Coronary artery (tissue), 2 donors: ENCODE measurements around the gene NCKAP5.
"Not testable (repeated sequence)": the region's sequence is repeated elsewhere in the genome, so short reads cannot be mapped to it uniquely, and the experiment has no call there.

Experiments used
- DNase-seq: peaks from one replicate; pipeline ENCODE4 v3.0.0-alpha.2; 2017; ENCODE audit warnings: low spot score
- H3K27ac ChIP-seq, 2 donors: fragments of 200-600 bp; sonication (generic); one replicate each; pipeline ENCODE4 v1.5.1; 2016 to 2019
- H3K4me3 ChIP-seq: fragments of 200-600 bp; sonication (generic); 2 replicates; pipeline ENCODE4 v1.5.1; 2016; ENCODE audit warnings: mild to moderate bottlenecking, moderate library complexity
- TF ChIP-seq, protein P1 (sequence below): fragments of 200-600 bp; sonication (generic); IDR thresholded peaks from one replicate; pipeline ENCODE4 v1.5.1; 2019; ENCODE audit warnings: antibody characterized with exemption

The NCKAP5 gene

DNA sequence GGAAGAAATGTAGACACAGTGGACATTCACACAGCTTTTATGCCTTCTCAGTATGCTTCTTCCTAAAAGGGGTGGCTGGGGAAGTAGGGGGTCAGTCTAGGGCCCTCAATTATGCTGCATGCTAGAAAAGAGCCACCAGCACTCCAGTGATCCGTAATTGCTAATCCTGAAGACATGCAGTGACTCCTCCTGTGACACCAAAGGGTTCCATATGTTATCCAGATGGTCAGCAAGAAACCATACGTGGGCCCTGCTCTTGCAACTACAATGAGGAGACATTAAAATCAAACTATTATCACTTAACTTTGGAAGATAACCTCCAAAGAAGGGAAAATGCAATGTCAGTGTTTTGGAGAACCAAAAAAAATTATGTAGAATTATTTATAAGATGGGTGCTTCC, 754.8 kb downstream of the NCKAP5 start:
- no peak for DNase-seq
- Histone ChIP-seq H3K27ac (no peak overlapping the region), H3K4me3 (no peak overlapping the region)
- TF ChIP-seq, protein P1, sequence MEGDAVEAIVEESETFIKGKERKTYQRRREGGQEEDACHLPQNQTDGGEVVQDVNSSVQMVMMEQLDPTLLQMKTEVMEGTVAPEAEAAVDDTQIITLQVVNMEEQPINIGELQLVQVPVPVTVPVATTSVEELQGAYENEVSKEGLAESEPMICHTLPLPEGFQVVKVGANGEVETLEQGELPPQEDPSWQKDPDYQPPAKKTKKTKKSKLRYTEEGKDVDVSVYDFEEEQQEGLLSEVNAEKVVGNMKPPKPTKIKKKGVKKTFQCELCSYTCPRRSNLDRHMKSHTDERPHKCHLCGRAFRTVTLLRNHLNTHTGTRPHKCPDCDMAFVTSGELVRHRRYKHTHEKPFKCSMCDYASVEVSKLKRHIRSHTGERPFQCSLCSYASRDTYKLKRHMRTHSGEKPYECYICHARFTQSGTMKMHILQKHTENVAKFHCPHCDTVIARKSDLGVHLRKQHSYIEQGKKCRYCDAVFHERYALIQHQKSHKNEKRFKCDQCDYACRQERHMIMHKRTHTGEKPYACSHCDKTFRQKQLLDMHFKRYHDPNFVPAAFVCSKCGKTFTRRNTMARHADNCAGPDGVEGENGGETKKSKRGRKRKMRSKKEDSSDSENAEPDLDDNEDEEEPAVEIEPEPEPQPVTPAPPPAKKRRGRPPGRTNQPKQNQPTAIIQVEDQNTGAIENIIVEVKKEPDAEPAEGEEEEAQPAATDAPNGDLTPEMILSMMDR = no peak

DNA sequence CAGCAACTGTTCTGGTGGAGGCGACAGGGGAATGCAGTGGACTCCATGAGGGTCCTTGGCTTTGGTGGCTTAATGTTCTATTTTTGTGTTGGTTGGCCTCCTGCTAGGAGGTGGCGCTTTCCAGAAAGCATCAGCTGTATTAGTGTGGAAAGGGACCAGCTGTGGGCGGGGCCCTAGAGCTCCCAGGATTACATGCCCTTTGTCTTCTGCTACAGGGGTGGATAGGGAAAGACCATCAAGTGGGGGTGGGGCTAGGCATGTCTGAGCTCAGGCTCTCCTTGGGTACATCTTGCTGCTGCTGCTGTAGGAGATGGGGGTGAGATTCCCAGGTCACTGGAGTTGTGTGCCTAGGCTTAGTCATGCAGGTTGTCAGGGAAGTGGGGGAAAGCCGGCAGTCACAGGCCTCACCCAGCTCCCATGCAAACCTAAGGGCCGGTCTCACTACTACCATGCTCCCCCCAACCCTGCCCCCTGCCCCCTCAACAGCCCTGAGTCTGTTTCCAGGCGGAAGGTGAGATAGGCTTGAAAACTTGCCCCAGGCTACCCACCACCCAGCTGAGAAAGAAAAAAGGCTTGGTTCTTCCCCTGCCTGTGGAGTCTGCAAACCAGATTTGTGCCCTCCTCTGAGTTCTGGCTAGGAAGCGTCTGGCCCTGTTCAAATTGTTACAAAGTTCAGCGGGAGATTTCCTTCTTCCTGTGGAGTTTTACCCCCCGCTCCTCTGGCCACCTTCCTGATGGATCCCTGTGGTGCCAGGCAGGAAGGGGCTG, 756.9 kb downstream of the NCKAP5 start:
- TF ChIP-seq, protein P1 = no peak
- no peak overlapping the region for H3K4me3 ChIP-seq
- DNase-seq = no peak
- H3K27ac ChIP-seq = no peak overlapping the region

DNA sequence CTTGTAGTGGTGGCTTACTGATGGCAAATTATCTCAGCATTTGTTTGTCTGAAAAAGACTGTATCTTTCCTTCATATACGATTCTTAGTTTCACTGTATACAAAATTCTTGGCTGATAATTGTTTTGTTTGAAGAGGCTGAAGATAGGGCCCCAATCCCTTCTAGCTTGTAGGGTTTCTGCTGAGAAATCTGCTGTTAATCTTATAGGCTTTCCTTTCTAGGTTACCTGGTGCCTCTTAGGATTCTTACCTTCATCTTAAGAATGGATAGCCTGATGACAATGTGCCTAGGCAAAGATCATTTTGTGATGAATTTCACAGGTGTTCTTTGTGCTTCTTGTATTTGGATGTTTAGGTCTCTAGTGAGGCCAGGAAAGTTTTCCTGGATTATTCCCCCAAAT, 758.3 kb downstream of the NCKAP5 start:
- not testable (repeated sequence) for DNase-seq, H3K27ac ChIP-seq, H3K4me3 ChIP-seq

DNA sequence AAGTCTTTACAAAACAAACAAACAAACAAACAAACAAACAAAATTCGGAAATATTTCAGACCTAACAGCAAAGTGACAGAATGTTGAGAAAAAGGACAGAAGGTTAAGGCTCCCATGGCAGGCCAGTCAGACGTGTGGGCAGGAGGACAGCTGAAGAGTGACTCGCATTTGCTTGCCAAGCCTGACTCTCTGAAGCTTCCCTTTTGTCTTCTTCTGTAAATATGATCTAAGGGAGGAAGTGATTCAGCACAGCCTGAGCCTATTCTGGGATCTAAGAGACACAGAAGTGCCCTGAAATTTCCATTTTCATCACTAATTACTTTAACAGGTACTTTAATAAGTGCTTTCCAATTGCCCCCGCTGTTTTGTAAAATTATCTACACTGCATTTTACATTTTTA, 764.2 kb downstream of the NCKAP5 start:
- DNase-seq = no peak

DNA sequence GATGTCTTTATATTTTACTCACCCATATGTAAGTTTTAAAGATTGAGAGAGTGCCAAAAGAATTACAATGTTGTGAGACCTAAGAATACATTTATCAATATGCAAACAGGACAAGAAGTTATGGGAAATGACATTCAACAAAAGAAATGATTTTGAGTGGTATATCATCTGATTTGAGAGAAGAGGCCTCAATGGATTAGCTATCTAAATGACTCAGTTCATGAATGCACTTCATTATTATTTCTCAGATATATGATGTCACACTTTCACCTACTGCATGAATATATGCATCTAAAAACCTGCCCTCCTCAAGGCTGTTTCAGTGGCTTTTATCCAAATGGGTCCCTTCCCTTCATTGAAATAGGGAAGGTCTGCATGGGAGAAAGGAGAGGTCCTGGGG, 769.9 kb downstream of the NCKAP5 start:
- Histone ChIP-seq H3K27ac (no peak overlapping the region), H3K4me3 (no peak overlapping the region)
- TF ChIP-seq, protein P1 = no peak
- no peak for DNase-seq

More for the DNA sequence above, 764.2 kb downstream of the NCKAP5 start:
- TF ChIP-seq, protein P1 = no peak
- H3K4me3 ChIP-seq = no peak overlapping the region
- H3K27ac ChIP-seq = no peak overlapping the region

DNA sequence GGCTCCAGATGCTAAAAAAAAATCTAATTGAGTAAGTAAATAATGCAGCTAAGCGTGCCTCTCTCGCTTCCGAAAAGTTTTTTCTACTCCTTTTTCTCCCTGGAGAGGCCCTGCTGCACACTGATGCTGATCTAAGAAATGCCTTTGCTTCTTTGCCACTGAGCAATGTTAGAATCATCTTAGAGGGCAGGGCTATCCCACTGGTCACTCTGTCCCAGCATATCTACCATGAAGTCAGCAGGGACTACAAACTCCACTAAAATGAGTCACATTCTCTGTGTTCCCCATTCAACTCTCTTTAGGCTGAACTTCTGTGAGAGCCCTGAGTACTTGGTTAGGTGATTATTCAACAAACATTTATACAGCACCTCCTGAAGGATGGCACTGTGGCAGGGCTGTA, 770.7 kb downstream of the NCKAP5 start:
- DNase-seq = no peak
- no peak overlapping the region for H3K4me3 ChIP-seq
- TF ChIP-seq, protein P1 = no peak
- no peak overlapping the region for H3K27ac ChIP-seq

DNA sequence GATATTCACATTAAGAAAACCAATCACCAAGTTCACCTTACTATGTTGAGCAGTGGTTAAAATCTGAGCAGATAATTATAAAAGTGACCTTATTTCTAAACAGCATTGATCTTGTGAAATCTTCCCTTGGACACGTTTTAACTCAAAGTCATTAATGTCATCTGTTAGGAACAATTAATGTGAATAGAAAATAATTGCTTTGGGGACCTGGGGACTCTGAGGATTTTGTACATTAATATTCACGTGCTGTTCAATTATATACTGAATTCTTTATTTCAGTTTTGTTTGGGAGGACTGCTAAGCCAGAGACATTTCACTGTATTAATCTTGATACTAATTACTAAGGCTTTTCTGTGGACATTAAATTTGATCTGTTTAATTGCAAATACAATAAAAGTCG, 771.2 kb downstream of the NCKAP5 start:
- no peak for DNase-seq
- TF ChIP-seq, protein P1 = no peak
- no peak overlapping the region for H3K27ac ChIP-seq
- no peak overlapping the region for H3K4me3 ChIP-seq
